ENCODE data around the gene SLC36A2. TPM values are rescaled to one million over a fixed set of nuclear protein-coding genes. Genes with fewer than 3 reads are reported as not detected.

SLC36A2 gene
- total RNA-seq, 1 experiment from 2014 or later, result not detected

- POLR2A ChIA-PET, result interaction anchor here (0.8 to 1.4 kb wide), 2 partner anchors 12 to 14 kb away, joined by 3 to 4 read pairs; no protein-coding TSS in a partner anchor
- intact Hi-C loops (cut with micrococcal nuclease), result no loop called here
- Mint-ChIP-seq H3K4me3 (ENCODE audit: unreplicated experiment) (no peak overlapping the region), H3K4me1 (ENCODE audit: insufficient read depth, unreplicated experiment) (no peaks in the 10 kb centered on the region), H3K9me3 (ENCODE audit: unreplicated experiment) (peaks cover 17% of the 10 kb centered on the region), H3K36me3 (ENCODE audit: insufficient read depth, unreplicated experiment) (no peaks in the 10 kb centered on the region), H3K27me3 (ENCODE audit: insufficient read depth, unreplicated experiment) (peaks cover 12% of the 10 kb centered on the region), H3K27ac (ENCODE audit: low read depth, unreplicated experiment) (no peak overlapping the region)
- BruUV-seq (replicated peaks), result no TSS peak
- CTCF ChIA-PET, result interaction anchor here (0.6 kb wide), 1 partner anchor 353 kb away, joined by 3 read pairs; no protein-coding TSS in a partner anchor
- no peak for DNase-seq (ENCODE audit: unreplicated experiment)
- no peak for TF ChIP-seq CTCF (IDR thresholded peaks at IDR 0.05; ENCODE audit: unreplicated experiment)
Measured at GRCh38 chr5:151363673-151364072, 16.3 kb upstream of the SLC36A2 start.

- POLR2A ChIA-PET, result interaction anchor here (0.8 to 1.5 kb wide), 3 partner anchors 13 to 21 kb away, joined by 3 to 7 read pairs (median 4); no protein-coding TSS in a partner anchor
- Mint-ChIP-seq H3K4me3 (ENCODE audit: unreplicated experiment) (no peak overlapping the region), H3K9me3 (ENCODE audit: unreplicated experiment) (peaks cover 17% of the 10 kb centered on the region), H3K4me1 (ENCODE audit: insufficient read depth, unreplicated experiment) (no peaks in the 10 kb centered on the region), H3K36me3 (ENCODE audit: insufficient read depth, unreplicated experiment) (no peaks in the 10 kb centered on the region), H3K27me3 (ENCODE audit: insufficient read depth, unreplicated experiment) (peaks cover 12% of the 10 kb centered on the region), H3K27ac (ENCODE audit: low read depth, unreplicated experiment) (no peak overlapping the region)
- BruUV-seq (replicated peaks), result no TSS peak
- CTCF ChIA-PET, result interaction anchor here (0.6 to 1.5 kb wide), 2 partner anchors 9 to 353 kb away, joined by 3 to 7 read pairs; no protein-coding TSS in a partner anchor
- no peak for TF ChIP-seq CTCF (IDR thresholded peaks at IDR 0.05; ENCODE audit: unreplicated experiment)
- intact Hi-C loops (cut with micrococcal nuclease), result no loop called here
- no peak for DNase-seq (ENCODE audit: unreplicated experiment)
Measured at GRCh38 chr5:151362970-151363369, 15.6 kb upstream of the SLC36A2 start.

- TF ChIP-seq CTCF (IDR thresholded peaks at IDR 0.05; ENCODE audit: unreplicated experiment), result no peak
- no peak overlapping the region for H3K4me3 Mint-ChIP-seq (ENCODE audit: unreplicated experiment)
- no TSS peak for BruUV-seq (replicated peaks)
- peaks cover 12% of the 10 kb centered on the region for H3K27me3 Mint-ChIP-seq (ENCODE audit: insufficient read depth, unreplicated experiment)
- ChIA-PET CTCF (interaction anchor here (2.4 kb wide), 1 partner anchor 44 kb away, joined by 6 read pairs; no protein-coding TSS in a partner anchor), POLR2A (no interaction called here)
- H3K36me3 Mint-ChIP-seq (ENCODE audit: insufficient read depth, unreplicated experiment), result no peaks in the 10 kb centered on the region
- no peak overlapping the region for H3K27ac Mint-ChIP-seq (ENCODE audit: low read depth, unreplicated experiment)
- no peaks in the 10 kb centered on the region for H3K4me1 Mint-ChIP-seq (ENCODE audit: insufficient read depth, unreplicated experiment)
- H3K9me3 Mint-ChIP-seq (ENCODE audit: unreplicated experiment), result peaks cover 8% of the 10 kb centered on the region
- DNase-seq (ENCODE audit: unreplicated experiment), result no peak
- intact Hi-C loops (cut with micrococcal nuclease), result no loop called here
Measured at GRCh38 chr5:151359391-151359790, 12.0 kb upstream of the SLC36A2 start.

- intact Hi-C loops (cut with micrococcal nuclease), result no loop called here
- peaks cover 8% of the 10 kb centered on the region for H3K9me3 Mint-ChIP-seq (ENCODE audit: unreplicated experiment)
- POLR2A ChIA-PET, result interaction anchor here (1.0 to 1.3 kb wide), 2 partner anchors 11 to 12 kb away, joined by 3 to 4 read pairs; no protein-coding TSS in a partner anchor
- H3K36me3 Mint-ChIP-seq (ENCODE audit: insufficient read depth, unreplicated experiment), result no peaks in the 10 kb centered on the region
- no TSS peak for BruUV-seq (replicated peaks)
- CTCF ChIA-PET, result interaction anchor here (0.6 to 2.4 kb wide), 5 partner anchors 10 to 1636 kb away, joined by 3 to 6 read pairs (median 4); partner anchors contain the start of gene SLC36A2
- H3K4me3 Mint-ChIP-seq (ENCODE audit: unreplicated experiment), result no peak overlapping the region
- peaks cover 12% of the 10 kb centered on the region for H3K27me3 Mint-ChIP-seq (ENCODE audit: insufficient read depth, unreplicated experiment)
- peak; percentile 58 for DNase-seq (ENCODE audit: unreplicated experiment)
- TF ChIP-seq CTCF (IDR thresholded peaks at IDR 0.05; ENCODE audit: unreplicated experiment), result no peak
- no peaks in the 10 kb centered on the region for H3K4me1 Mint-ChIP-seq (ENCODE audit: insufficient read depth, unreplicated experiment)
- H3K27ac Mint-ChIP-seq (ENCODE audit: low read depth, unreplicated experiment), result no peak overlapping the region
Measured at GRCh38 chr5:151357792-151358191, 10.4 kb upstream of the SLC36A2 start.

Measured in MCF 10A (cell line).